SK-N-SH treated with all-trans-retinoic acid at 6 μM for 48 hours (cell line): ENCODE data around the gene ZNF710.

Source experiments
- ATAC-seq: fragments of 200-7000 bp; cut with Tn5 transposase; 3 replicates; pipeline ENCODE4 v1.9.1; 2020; ENCODE audit warnings: mild to moderate bottlenecking, moderate library complexity
- ARNTL ChIP-seq: fragments of 450-650 bp; formaldehyde crosslinking; IDR thresholded peaks from 2 replicates; pipeline ENCODE4 v1.5.0; 2020; ENCODE audit warnings: low read depth, mild to moderate bottlenecking, moderate library complexity, borderline replicate concordance
- BACH2 ChIP-seq: fragments of 250-450 bp; sonication (Bioruptor Pico); IDR thresholded peaks from 2 replicates; pipeline ENCODE4 v1.9.0; 2021; ENCODE audit warnings: mild to moderate bottlenecking, borderline replicate concordance
- CREB5 ChIP-seq: fragments of 250-450 bp; sonication (Bioruptor Pico); IDR thresholded peaks from 2 replicates; pipeline ENCODE4 v1.5.1; 2020; ENCODE audit warnings: low read depth, mild to moderate bottlenecking, moderate library complexity
- CSRNP3 ChIP-seq: fragments of 250-450 bp; sonication (Bioruptor Pico); IDR thresholded peaks from 2 replicates; pipeline ENCODE4 v1.5.1; 2021; ENCODE audit warnings: mild to moderate bottlenecking, moderate library complexity
- GLIS3 ChIP-seq: fragments of 250-450 bp; sonication (Bioruptor Pico); IDR thresholded peaks from 2 replicates; pipeline ENCODE4 v1.5.0; 2020; ENCODE audit warnings: mild to moderate bottlenecking, moderate library complexity
- ISL1 ChIP-seq: fragments of 250-450 bp; sonication (Bioruptor Pico); IDR thresholded peaks from 2 replicates; pipeline ENCODE4 v2.1.2; 2022; ENCODE audit warnings: mild to moderate bottlenecking, moderate library complexity
- OSR1 ChIP-seq: fragments of 250-450 bp; sonication (Bioruptor Pico); IDR thresholded peaks from 2 replicates; pipeline ENCODE4 v1.8.0; 2022; ENCODE audit warnings: moderate library complexity, mild to moderate bottlenecking, inconsistent platforms
- TCF4 ChIP-seq: fragments of 250-450 bp; sonication (Bioruptor Pico); IDR thresholded peaks from 2 replicates; pipeline ENCODE4 v1.8.0; 2021; ENCODE audit warnings: mild to moderate bottlenecking, moderate library complexity, borderline replicate concordance
- ZC3H10 ChIP-seq: fragments of 250-450 bp; sonication (Bioruptor Pico); IDR thresholded peaks from 2 replicates; pipeline ENCODE4 v1.5.1; 2021; ENCODE audit warnings: mild to moderate bottlenecking, moderate library complexity
- ZFP3 ChIP-seq: fragments of 250-450 bp; sonication (Bioruptor Pico); IDR thresholded peaks from 2 replicates; pipeline ENCODE4 v1.5.0; 2020; ENCODE audit warnings: mild to moderate bottlenecking, moderate library complexity
- ZNF565 ChIP-seq: fragments of 450-650 bp; formaldehyde crosslinking; conservative IDR thresholded peaks from 2 replicates; pipeline ENCODE4 v1.5.0; 2020; ENCODE audit warnings: low read depth, mild to moderate bottlenecking, moderate library complexity
- ZNF8 ChIP-seq: fragments of 450-650 bp; formaldehyde crosslinking; IDR thresholded peaks from 2 replicates; pipeline ENCODE4 v1.5.0; 2020; ENCODE audit warnings: mild to moderate bottlenecking, moderate library complexity
- TF ChIP-seq, protein P1 (sequence below): fragments of 250-450 bp; sonication (Bioruptor Pico); IDR thresholded peaks from 2 replicates; pipeline ENCODE4 v1.8.0; 2020; ENCODE audit warnings: mild to moderate bottlenecking, moderate library complexity, borderline replicate concordance
- TF ChIP-seq, protein P2 (sequence below): fragments of 250-450 bp; sonication (Bioruptor Pico); IDR thresholded peaks from 2 replicates; pipeline ENCODE4 v1.5.0; 2020; ENCODE audit warnings: mild to moderate bottlenecking, moderate library complexity
- TF ChIP-seq, protein P3 (sequence below): fragments of 250-450 bp; sonication (Bioruptor Pico); IDR thresholded peaks from 2 replicates; pipeline ENCODE4 v1.8.0; 2021; ENCODE audit warnings: low read depth, mild to moderate bottlenecking, moderate library complexity, borderline replicate concordance

The ZNF710 gene

GRCh38 chr15:90055182-90055581 is 54.1 kb downstream of the ZNF710 start:
- no peak for ATAC-seq
- TF ChIP-seq BACH2 (CRISPR knock-in tag) (no peak), ARNTL (no peak), ISL1 (no peak), ZNF8 (no peak), ZFP3 (CRISPR knock-in tag) (no peak), ZC3H10 (CRISPR knock-in tag) (no peak)
- TF ChIP-seq, protein P1, sequence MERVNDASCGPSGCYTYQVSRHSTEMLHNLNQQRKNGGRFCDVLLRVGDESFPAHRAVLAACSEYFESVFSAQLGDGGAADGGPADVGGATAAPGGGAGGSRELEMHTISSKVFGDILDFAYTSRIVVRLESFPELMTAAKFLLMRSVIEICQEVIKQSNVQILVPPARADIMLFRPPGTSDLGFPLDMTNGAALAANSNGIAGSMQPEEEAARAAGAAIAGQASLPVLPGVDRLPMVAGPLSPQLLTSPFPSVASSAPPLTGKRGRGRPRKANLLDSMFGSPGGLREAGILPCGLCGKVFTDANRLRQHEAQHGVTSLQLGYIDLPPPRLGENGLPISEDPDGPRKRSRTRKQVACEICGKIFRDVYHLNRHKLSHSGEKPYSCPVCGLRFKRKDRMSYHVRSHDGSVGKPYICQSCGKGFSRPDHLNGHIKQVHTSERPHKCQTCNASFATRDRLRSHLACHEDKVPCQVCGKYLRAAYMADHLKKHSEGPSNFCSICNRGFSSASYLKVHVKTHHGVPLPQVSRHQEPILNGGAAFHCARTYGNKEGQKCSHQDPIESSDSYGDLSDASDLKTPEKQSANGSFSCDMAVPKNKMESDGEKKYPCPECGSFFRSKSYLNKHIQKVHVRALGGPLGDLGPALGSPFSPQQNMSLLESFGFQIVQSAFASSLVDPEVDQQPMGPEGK (CRISPR knock-in tag), result no peak
- TF ChIP-seq, protein P2, sequence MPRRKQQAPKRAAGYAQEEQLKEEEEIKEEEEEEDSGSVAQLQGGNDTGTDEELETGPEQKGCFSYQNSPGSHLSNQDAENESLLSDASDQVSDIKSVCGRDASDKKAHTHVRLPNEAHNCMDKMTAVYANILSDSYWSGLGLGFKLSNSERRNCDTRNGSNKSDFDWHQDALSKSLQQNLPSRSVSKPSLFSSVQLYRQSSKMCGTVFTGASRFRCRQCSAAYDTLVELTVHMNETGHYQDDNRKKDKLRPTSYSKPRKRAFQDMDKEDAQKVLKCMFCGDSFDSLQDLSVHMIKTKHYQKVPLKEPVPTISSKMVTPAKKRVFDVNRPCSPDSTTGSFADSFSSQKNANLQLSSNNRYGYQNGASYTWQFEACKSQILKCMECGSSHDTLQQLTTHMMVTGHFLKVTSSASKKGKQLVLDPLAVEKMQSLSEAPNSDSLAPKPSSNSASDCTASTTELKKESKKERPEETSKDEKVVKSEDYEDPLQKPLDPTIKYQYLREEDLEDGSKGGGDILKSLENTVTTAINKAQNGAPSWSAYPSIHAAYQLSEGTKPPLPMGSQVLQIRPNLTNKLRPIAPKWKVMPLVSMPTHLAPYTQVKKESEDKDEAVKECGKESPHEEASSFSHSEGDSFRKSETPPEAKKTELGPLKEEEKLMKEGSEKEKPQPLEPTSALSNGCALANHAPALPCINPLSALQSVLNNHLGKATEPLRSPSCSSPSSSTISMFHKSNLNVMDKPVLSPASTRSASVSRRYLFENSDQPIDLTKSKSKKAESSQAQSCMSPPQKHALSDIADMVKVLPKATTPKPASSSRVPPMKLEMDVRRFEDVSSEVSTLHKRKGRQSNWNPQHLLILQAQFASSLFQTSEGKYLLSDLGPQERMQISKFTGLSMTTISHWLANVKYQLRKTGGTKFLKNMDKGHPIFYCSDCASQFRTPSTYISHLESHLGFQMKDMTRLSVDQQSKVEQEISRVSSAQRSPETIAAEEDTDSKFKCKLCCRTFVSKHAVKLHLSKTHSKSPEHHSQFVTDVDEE, result no peak

GRCh38 chr15:90056529-90056928 is 55.4 kb downstream of the ZNF710 start:
- ATAC-seq, result no peak
- no peak for TF ChIP-seq OSR1 (CRISPR knock-in tag)
- TF ChIP-seq, protein P1 (CRISPR knock-in tag), result no peak
- TF ChIP-seq ZFP3 (CRISPR knock-in tag), result no peak
- TF ChIP-seq, protein P3, sequence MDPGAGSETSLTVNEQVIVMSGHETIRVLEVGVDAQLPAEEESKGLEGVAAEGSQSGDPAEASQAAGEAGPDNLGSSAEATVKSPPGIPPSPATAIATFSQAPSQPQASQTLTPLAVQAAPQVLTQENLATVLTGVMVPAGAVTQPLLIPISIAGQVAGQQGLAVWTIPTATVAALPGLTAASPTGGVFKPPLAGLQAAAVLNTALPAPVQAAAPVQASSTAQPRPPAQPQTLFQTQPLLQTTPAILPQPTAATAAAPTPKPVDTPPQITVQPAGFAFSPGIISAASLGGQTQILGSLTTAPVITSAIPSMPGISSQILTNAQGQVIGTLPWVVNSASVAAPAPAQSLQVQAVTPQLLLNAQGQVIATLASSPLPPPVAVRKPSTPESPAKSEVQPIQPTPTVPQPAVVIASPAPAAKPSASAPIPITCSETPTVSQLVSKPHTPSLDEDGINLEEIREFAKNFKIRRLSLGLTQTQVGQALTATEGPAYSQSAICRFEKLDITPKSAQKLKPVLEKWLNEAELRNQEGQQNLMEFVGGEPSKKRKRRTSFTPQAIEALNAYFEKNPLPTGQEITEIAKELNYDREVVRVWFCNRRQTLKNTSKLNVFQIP (CRISPR knock-in tag), result no peak
- TF ChIP-seq ZNF8, result no peak
- no peak for TF ChIP-seq GLIS3 (CRISPR knock-in tag)
- no peak for TF ChIP-seq ZNF565 (CRISPR knock-in tag)
- TF ChIP-seq TCF4 (CRISPR knock-in tag), result no peak

- TF ChIP-seq, protein P1 (CRISPR knock-in tag), result no peak
- no peak for TF ChIP-seq CSRNP3 (CRISPR knock-in tag)
- TF ChIP-seq CREB5 (CRISPR knock-in tag), result no peak
- no peak for TF ChIP-seq TCF4 (CRISPR knock-in tag)
- TF ChIP-seq ZNF565 (CRISPR knock-in tag), result no peak
- ATAC-seq, result no peak
These were observed 57.2 kb downstream of the ZNF710 start for GRCh38 chr15:90058308-90058707.
